Mucosa of descending colon (tissue), 3 donors: ENCODE data around the gene APCS. TPM values are rescaled to one million over a fixed set of nuclear protein-coding genes. Genes with fewer than 3 reads are reported as not detected.

Source experiments
- ATAC-seq: fragments of 200-7000 bp; cut with Tn5 transposase; one replicate; pipeline ENCODE4 v1.9.1; 2020; ENCODE audit warnings: mild to moderate bottlenecking, moderate library complexity
- DNase-seq, 3 donors: peaks; one replicate each; pipeline ENCODE4 v3.0.0-alpha.2; 2020
- H3K36me3 ChIP-seq: fragments of 200-600 bp; one replicate; pipeline ENCODE4 v1.8.0; 2021; ENCODE audit warnings: low read depth, mild to moderate bottlenecking
- H3K4me1 ChIP-seq: fragments of 200-600 bp; one replicate; pipeline ENCODE4 v1.8.0; 2021; ENCODE audit warnings: low read depth, mild to moderate bottlenecking
- H3K4me3 ChIP-seq: fragments of 200-600 bp; one replicate; pipeline ENCODE4 v1.8.0; 2021; ENCODE audit warnings: mild to moderate bottlenecking
- H3K9me3 ChIP-seq: fragments of 200-600 bp; one replicate; pipeline ENCODE4 v1.8.0; 2021; ENCODE audit warnings: mild to moderate bottlenecking
- intact Hi-C, 2 donors: fragments of 100-400 bp; cut with DNase I in 1 of 2; cut with micrococcal nuclease in 1 of 2; formaldehyde crosslinking; loops; one replicate each; pipeline versions ENCODE4 v1.11.0 to v1.11.1; 2022; cut with DNase I, micrococcal nuclease
- total RNA-seq, 3 donors: library from RNA; stranded (reverse); fragmentation: NEBNext Ultra II Directional in 2 of 3; extraction: Animal tissue kit (Norgen Biotek cat#: 25700) in 2 of 3; gene quantifications; one replicate each; pipeline versions ENCODE4 v1.2.1 to v1.2.4, GENCODE V29; 2021 to 2023
- TF ChIP-seq, protein P1 (sequence below): fragments of 200-600 bp; IDR thresholded peaks from one replicate; pipeline ENCODE4 v1.8.0; 2022; ENCODE audit warnings: antibody characterized with exemption, mild to moderate bottlenecking
- donor health status: DM: no; HTN: no; CAD: no; lungs with moderate emphysema.
- donor health status: DM: no; HTN: no; CAD: no.
- donor health status: DM: no; HTN: yes; CAD: no.

APCS gene
- total RNA-seq, 3 donors from 2014 or later, result not detected

DNA sequence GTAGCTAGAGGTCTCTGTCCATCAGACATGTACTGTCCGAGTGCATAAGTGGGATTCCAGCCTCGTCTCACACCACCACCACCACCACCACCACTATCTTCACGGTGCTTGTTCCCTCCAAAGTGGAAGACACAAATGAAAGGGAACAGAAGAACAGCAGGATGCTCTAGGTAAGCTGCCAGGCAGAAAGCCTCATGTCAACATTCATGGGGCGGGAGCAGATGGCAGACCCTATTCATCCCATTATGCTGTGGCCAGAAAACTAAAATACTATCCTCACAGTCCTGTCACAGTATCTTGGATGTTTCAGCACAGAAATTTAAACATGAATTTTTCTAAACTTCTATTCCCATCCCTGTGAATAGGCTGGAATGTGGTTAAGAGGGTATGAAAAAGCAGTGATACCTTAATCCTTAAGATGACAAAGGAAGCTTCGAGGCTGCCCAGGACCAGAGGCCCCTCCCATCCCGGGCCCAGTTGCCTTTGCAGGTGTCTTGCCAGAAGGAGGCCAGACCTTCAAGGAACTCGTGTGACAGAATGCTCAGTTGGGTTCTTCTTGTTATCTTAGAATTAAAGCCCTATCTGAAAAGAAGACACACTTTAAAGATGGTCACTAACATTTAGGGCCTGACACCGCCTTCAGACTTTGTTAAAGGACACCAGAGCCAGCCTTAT lies 24.7 kb downstream of the APCS start:
- intact Hi-C loops, result no loop called here
- H3K9me3 ChIP-seq, result no peaks in the 10 kb centered on the region
- H3K4me1 ChIP-seq, result no peaks in the 10 kb centered on the region
- TF ChIP-seq, protein P1, sequence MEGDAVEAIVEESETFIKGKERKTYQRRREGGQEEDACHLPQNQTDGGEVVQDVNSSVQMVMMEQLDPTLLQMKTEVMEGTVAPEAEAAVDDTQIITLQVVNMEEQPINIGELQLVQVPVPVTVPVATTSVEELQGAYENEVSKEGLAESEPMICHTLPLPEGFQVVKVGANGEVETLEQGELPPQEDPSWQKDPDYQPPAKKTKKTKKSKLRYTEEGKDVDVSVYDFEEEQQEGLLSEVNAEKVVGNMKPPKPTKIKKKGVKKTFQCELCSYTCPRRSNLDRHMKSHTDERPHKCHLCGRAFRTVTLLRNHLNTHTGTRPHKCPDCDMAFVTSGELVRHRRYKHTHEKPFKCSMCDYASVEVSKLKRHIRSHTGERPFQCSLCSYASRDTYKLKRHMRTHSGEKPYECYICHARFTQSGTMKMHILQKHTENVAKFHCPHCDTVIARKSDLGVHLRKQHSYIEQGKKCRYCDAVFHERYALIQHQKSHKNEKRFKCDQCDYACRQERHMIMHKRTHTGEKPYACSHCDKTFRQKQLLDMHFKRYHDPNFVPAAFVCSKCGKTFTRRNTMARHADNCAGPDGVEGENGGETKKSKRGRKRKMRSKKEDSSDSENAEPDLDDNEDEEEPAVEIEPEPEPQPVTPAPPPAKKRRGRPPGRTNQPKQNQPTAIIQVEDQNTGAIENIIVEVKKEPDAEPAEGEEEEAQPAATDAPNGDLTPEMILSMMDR, result no peak
- no peaks in the 10 kb centered on the region for H3K36me3 ChIP-seq
- ATAC-seq (no peak), DNase-seq (no peak)
- no peak overlapping the region for H3K4me3 ChIP-seq

DNA sequence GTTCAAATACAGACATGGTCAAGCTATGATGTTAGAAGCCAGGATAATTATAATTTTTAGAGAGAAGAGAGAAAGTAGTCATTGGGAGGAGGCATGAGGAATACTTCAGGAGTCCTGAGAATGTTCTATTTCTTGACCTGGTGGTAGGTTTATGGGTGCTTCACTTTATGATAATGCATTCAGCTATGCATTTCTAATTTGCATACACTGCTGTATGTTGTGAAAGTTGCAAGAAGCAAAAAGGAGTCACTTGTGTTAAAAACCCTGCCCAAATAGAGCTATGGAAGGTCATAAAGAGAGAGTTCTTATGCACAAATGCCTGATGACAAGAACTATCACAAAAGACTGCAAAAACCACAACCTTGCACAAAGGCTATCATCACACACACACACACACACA lies 45.3 kb downstream of the APCS start:
- no peaks in the 10 kb centered on the region for H3K9me3 ChIP-seq
- no peaks in the 10 kb centered on the region for H3K4me1 ChIP-seq
- TF ChIP-seq, protein P1, result no peak
- intact Hi-C loops, result no loop called here
- no peaks in the 10 kb centered on the region for H3K36me3 ChIP-seq
- DNase-seq (no peak), ATAC-seq (no peak)
- H3K4me3 ChIP-seq, result no peak overlapping the region

Other genes starting within 250 kb of the APCS start
- gene OR10J4, start 155.6 kb upstream of the APCS start, total RNA-seq, result not detected
- gene OR10J1, start 148.1 kb upstream of the APCS start, total RNA-seq, result not detected
- gene OR10J5, start 51.8 kb upstream of the APCS start, total RNA-seq, result not detected
- under 1 TPM in 1 of 3 donors, not detected in 2; 0.20 TPM for gene CRP, start 126.8 kb downstream of the APCS start, total RNA-seq
- 10 to 100 TPM; 33.6 to 58.5 (median 48.8) TPM for gene DUSP23, start 193.1 kb downstream of the APCS start, total RNA-seq
- under 1 TPM; 0.38 to 0.82 (median 0.41) TPM for gene FCRL6, start 214.5 kb downstream of the APCS start, total RNA-seq
- gene SLAMF8, start 239.0 kb downstream of the APCS start, total RNA-seq, result 1 to 10 TPM; 1.7 to 8.7 (median 5.9) TPM